ENCODE results near the gene ANKRD62.

Gene ANKRD62

DNA sequence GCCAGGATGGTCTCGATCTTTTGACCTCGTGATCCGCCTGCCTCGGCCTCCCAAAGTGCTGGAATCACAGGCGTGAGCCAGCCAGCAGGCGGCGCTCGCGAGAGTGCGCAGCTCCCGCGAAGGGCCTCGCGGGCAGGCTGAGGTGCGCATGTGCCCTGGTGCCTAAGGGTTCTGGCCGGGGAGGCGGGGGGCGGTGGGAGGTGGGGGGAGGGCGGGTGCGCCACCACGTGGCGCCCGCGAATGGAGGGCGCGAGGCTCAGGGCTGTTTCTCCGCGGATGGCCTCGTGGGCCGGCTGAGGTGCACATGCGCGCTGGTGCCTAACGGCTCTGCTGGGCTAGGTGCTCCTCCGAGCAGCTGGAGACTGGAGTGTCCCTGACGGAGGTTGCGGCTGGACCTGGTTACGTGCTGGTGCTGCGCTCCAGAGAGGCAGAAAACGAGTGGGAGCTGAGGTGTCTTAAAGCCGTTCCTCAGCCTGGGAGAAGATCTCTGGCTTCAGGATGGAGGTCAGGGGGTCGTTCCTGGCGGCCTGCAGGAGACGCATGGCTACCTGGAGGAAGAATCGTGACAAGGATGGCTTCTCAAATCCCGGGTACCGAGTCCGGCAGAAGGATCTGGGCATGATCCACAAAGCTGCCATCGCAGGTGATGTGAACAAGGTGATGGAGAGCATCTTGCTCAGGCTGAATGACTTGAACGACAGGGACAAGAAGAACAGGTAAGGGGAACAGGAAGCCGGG is at the start of gene ANKRD62:
ANKRD62 (plus strand) TSS at position 324 of the 738 bp plus-strand sequence; CDS start at position 499, 175 bp downstream.
- no peak for DNase-seq

DNA sequence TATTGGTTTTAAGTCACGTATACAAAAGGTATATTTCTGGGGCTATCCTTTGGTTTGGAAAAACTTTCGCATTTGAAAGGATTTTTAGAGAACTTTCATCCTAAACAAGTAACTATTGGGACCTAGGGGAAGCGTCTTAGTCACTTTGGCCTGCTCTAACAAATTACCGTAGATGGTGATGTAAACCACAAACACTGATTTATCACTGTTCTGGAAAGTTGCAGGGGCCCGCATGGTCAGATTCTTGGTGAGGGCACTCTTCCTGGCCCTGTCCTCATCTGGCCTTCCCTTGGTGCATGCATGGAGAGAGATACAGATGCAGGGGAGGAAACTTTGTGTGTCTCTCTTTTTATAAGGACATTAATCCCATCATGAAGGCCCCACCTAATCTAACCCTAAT is 49.1 kb upstream of the ANKRD62 start:
- no peak for DNase-seq

DNA sequence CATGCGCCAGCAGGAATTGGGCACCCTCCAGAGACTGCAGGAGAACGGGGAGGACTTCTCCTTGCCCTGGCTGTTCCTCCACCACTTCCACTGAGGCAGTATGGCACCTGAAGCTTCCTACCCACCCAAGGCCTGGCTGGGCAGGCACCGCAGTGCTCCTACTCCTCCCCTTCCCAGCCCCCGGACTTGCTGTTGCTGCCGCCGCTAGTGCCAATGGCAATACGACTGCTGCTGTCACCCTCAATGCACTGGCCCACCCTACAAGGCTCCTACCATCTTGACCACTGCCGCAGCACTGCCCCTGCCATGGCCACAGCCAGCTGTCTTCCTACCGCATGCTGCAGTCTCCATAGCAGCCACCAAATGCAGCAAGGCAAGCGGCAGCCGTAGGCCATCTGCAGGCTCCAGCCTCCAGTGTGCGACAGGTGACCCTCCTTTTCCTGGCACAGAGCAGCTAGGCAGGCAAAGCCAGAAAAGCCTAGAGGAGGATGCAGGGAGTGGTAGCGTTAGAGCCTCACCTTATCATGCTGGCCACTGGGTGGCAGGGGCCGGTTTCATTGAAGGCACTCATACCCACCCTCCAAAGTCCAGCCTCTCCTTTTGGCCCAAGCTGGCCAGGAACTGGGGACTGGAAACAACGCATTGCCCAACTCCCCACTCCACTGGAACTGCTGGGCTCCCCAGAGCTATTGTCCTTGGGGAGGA is 47.4 kb upstream of the ANKRD62 start:
- no peak for DNase-seq

DNA sequence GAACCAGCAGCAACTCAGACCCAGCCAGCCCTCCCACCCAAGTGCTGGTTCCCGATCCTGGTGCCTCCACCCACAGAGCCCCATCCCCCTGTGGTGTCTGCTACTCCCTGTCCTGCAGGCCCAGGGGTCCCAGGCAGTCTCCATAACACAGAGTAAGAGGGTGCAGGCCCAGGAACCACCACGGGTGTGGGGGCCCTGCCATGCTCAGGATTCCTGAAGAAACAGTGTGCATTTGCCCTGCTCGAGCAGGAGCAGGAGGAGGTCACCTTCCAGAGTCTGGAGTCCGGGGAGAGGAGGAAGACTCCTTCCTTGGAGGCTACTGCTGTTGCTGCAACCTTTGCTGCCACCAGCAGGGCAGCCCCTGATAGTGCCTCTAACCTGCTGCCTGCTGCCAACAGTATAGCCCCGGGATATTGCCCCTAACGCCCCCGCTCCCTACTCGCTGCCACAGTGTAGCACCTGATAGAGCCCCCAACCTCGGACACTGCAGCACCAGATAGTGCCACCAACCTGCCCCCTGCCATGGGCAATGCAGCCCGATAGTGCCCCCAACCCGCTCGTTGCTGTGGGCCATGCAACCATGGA is 46.8 kb upstream of the ANKRD62 start:
- no peak for DNase-seq

DNA sequence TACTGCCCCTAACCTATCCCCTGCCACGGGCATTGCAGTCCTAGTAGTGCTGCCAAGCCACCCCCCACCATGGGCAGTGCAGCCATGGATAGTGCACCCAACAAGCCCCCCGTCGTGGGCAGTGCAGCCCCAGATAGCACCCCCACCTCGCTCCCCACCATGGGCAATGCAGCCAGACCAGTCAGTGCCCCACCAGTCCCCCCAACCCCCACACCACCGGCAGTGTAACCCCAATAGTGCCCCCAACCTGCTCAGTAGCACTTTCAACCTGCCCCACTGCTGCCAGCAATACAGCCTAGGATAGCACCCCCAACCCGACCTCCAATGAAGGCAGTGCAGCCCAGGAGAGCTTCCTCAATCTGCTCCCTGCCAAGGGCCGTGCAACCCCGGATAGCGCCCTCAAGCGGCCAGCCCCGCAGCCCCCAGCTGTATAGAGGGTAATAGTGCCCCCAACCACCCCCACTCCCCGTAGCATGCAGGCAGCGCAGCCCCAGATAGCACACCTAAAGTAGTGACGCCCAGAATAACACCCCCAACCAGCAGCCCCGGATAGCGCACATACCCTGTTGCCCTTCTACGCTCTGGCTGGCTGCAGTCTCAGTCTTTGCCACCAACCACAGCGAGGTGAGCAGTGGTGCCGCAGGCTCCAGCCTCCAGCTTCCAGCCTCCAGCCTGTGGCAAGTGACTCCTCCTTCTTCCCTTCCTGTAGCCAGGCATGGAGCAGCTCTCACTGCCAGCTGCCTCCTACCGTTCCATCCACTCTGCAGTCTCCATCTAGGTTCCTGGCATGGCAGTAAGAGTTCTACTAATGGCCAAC is 45.4 kb upstream of the ANKRD62 start:
- no peak for DNase-seq

DNA sequence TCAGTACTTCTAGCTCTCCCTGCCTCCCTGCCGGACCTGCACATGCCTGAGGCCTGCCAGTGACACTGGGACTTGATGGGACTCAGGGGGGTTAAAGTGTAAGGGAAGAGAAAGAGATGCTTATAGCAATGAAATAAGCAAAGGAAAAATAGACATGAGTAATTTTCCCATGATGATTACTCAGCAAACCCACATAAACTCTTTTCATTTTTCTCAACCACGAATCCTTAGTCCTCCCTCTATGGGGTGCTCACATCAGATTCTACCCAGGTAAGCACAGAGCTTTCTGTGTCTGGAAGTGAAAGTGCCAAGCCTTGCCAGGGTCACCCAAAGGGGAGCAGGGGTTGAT is 44.8 kb upstream of the ANKRD62 start:
- no peak for DNase-seq

DNA sequence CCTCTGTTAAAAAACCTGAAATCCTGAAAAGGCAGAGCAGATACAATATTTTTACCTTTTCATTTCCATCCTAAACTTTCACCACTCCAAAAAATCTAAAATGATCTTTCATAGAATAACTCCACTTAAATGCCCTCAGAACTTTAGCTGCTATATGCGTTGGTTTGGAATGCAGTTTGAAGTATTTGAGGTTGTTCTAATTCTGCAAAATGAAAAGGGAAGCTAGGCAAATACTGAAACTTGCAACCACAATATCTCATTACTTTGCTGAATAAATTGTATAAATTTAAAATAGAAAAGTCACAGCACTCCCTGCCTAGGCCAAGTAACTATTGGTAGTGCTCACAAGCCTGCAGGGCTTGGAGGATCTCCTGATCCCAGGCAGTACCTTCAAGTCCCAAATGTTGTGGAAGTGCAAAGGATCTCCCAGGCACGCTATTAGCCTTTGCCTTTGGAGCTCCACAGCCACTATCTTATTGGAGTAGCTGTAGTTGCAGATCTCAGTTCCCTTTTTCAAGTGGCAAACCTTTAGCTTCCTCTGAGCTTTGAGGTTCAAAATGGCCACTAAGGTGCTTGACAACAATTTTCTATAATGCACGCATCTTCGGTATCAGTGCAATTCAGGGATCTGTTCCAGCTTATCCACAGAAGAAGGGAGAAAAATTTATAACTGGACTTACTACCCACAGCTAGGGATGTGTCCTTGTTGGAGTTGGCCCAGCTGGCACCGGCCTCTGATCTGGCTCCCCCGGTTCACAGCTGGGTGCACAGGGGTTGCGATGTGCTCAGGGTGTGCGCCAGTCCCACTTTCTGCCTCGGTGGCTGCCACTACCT is 43.4 kb upstream of the ANKRD62 start:
- no peak for DNase-seq

DNA sequence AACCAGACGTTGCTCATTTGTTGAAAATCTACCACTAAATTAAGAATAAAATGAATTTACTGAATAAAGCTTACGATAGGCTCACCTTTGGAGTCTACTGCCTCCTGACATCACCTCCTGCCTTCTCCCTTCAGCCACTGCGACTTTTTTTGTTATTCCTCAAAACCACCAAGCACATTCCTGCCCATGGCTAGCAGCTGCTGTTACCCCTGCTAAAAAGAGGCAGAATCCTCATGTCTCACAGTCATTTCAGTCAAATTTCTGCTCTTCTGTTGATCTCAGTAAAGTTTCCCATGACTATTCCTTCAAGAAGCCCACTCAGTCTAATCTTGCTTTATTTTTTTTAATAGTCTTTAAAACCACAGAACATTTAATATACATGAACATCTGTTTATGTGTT is 40.8 kb upstream of the ANKRD62 start:
- DNase-seq: no peak

DNA sequence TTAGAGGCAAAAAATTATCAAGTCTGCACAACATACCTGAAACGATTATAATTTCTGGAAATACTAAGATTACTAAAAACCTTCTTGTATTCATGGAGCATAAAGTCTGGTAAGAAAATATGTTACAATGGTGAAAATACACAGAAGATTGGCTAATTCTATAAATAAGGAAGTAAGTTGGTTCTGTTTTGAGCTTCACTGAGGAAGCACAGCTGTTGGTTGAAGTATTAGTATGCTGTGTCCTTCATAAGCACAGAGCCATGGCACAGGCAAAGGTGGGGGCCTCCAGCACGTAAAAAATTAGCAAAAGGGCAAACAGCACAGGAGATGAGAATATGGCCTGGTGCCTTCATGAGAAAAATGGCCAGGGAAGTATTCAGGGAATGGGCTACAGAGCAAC is 40.4 kb upstream of the ANKRD62 start:
- DNase-seq: no peak

DNA sequence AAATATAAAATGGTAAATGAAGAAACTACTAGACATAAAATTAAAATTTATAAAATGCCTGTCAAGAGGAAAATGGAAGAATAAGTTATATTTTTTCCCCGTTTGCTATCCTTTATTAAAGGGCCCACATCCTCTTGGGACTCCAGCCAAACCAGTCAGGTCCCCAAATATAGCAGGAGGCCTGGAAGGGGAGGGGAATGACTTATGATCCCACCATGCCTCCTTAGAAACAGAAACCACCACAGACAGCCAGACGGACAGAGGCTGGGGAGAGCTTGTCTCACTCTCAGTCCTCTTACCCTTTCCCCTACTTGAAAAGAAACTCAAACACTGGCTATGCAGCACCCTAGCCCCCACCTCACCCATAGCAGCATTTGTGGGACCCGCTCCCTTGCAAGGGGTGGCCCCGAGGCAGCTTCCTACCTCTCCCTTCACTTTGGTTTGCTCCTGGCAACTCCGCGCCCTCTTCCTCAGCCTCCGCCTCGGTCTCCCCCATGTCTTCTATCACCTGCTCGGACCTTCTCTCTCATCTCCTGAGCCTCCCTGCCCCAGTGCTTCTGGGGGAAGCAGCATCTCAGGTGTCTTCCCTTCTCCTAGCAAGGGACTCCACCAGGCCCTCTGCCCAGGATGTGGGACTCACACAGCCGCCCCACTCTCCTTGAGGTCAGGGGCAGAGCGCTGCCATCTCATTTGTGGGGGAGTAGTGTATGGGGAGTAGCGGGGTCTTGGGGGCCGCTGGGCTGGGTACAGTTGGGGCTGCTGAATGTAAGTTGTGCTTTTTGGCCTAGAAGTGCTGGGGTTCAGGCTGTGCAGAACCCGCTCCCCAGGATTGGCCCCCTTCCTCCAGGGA is 37.4 kb upstream of the ANKRD62 start:
- no peak for DNase-seq

DNA sequence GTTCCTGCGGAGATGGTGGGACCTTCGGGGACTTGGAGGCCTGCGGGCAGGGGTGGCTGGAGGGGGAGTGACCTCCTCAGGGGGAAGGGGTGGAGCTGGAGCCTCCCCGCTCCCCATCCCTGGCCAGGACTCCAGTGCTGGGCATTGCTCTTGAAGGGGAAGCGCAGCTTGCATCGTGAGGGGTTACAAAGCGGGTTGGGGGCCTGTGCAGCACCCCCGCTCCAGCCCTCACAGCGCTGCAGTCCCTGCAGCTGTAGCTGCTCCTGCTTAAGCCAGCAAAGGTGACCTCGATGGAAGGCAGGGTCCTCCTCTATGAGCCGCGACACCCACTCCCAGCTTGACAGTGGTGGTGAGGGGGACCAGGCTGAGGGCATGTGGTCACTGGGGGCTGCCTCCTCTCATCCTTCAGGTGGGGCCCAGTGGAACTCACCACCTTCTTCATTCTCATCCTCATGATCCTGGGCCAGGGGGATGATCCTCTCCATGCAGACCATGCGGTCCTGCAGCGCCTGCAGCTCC is 36.7 kb upstream of the ANKRD62 start:
- DNase-seq: no peak

DNA sequence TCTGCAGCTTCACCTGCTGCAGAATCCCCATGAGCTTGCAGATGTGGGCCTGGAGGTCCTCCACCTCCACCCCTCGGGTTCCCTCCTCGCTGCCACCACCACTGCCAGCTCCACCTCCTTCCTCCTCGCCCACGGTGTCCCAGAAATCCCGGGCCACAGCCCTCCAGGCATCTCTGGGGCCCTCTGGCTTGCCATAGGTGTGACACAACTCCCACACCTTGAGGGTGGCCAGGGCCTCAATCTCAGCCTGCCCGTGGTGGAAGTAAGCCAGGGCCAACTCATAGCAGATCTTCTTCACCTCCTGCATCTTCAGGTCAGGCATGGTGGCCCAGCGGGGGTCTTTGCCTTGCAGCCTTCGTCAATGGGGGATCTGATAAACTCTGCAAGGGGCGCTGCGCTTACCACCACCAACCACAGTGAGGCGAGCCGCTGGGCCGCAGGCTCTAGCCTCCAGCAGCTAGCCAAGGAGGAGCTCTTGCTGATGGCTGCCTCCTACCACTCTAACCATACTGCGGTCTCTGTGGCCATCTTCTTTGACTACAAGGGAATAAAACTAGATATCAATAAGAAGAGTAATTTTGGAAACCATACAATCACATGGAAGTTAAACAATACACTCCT is 36.1 kb upstream of the ANKRD62 start:
- no peak for DNase-seq

DNA sequence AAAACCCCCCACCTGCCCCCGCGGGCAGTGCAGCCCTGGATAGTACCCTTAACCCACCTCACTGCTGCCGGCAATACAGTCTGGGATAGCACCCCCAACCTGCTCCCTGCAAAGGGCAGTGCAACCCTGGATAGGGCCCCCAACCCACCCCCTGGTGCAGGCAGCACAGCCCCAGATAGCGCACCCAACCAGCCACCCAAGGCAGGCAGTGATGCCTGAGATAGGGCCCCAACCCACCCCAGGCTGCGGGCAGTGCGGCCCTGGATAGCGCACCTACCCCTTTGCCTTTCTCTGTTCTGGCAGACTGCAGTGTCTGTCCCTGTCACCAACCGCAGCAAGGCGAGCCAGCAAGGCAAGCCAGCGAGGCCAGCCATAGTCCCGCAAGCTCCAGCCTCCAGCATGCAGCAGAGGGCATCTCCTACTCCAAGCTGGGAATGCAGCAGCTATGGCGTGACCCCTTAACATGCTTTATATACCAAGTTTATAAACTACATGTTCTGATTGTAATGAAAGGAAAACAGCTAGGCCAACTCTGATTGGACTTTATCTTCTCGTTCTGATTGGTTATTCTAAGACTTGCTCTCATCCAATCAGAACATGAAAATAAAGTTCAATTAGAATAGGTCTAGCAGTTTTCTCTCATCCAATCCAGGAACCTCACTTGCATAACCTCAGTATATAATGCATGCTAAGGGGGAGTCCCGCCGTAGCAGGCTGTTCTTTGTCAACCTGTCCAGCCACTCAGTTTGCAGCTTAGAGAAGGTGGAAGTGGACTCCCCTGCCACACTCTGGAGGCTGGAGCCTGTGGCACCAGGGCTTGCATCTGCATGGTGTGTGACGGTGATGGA is 34.1 kb upstream of the ANKRD62 start:
- DNase-seq: no peak

DNA sequence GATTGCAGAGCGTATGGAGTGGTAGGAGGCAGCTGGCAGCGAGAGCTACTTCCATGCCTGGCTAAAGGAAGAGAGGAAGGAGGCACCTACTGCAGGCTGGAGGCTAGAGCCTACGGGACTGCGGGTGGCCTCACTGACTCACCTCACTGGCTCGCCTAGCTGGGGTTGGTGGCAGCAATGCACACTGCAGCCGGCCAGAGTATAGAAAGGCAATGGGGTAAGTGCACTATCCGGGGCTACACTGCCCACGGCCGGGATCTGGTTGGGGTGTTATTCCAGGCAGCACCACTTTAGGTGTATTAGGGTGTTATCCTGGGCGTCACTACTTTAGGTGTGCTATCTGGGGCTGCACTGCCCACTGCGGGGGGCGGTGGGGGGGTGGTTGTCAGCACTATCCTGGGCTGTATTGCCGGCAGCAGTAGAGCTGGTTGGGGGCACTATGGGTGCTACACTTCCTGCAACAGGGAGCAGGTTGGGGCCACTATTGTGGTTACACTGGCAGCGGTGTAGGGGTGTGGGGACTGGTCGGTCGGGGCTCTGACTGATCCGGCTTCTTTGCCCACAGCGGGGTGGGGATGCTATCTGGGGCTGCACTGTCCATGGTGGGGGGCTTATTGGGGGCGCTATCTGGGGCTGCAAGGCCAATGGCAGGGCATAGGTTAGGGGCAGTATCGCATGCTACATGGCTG is 33.3 kb upstream of the ANKRD62 start:
- DNase-seq: no peak

DNA sequence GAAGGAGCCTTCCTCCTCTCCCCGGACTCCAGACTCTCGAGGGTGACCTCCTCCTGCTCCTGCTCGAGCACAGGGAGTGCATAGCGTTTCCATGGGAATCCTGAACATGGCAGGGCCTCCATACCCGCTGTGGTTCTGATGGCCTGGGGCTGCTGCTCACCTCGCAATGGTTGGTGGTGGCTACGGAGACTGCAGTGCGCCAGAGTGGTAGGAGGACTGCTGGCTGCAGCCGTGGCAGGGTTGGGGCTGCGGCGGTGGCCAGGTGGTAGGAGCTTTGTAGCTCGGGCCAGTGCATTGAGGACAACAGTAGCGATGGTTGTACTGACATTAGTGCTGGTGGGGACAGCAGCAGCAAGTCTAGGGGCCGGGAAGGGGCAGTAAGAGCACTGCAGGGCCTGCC is 32.0 kb upstream of the ANKRD62 start:
- no peak for DNase-seq

DNA sequence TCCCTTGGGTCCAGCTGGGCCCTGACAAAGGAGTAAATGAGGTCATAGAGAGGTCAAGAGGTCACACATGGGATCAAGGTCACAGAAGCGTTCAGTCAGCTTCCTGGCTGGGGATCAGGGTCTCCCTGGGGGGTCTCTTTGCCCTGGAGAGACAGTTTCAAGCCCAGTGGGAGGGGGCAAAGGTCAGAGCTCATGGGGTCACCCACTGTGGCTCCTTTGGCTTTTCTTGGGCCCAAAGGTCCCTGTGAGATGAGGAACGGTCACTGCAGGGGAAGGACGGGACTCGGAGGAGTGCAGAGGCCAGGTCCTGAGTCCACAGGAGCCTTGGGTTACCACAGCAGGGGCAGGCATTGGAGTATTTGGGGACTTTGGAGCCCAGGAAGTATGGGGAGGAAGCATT is 30.7 kb upstream of the ANKRD62 start:
- DNase-seq: no peak

DNA sequence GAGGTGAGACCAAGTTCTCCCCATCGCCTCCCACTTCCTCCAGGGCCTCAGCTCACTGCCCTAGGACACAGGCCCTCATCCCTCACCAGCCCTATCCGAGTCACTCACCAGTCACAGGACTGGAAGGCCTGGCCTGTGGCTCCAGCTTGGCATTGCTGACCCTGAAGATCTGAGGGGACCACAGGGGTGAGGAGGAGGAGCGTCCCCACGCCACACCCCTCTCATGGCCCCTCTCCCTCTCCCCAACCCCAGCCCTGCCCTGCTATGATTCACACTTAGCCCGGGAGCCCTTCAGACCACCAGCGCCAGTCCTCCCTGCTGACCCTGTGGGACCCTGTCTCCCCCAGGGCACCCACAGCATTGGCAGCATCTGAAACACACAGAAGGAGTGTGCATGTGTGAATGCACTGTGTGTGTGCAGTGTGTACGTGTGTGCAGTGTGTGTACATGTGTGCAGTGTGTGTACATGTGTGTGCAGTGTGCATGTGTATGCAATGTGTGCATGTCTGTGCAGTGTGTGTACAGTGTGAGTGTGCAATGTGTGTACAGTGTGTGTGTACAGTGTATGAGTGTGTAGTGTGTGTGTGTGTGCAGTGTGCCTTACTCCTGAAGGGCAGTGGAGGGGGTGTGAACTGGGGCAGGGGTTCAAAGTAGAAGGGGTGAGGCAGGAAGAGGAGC is 29.4 kb upstream of the ANKRD62 start:
- no peak for DNase-seq

DNA sequence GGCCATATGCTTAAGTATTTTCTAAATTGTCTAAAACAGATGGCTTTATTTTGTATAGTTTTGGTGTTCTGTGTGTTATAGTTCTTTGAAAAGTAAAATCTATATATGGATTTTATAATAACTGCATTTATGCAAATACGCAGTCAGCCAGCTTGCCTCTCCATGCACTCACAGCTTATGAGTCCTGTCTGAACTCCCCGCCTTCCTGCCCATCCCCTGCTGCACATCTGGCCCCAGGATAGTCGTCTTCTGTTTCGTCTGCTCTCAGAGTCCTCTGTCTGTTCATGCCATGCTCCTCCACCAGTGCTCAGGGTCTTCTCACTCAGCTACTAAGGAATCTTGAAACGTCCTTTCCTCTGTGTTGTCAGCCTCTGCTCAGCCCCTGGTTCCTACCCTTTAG is 28.2 kb upstream of the ANKRD62 start:
- DNase-seq: no peak

All from DMS79 treated with DMSO at 0.1 percent for 48 hours (cell line).